Subcutaneous adipose tissue (tissue), 4 donors: ENCODE data around the gene UBTD2. TPM values are rescaled to one million over a fixed set of nuclear protein-coding genes. Genes with fewer than 3 reads are reported as not detected.

Experiments
- CTCF ChIP-seq: fragments of 450-650 bp; IDR thresholded peaks from one replicate; pipeline ENCODE4 v1.5.1; 2016; ENCODE audit warnings: low read depth, mild to moderate bottlenecking, control low read depth, antibody characterized with exemption, moderate library complexity
- total RNA-seq, 4 donors: library from RNA; depleted of rRNA; stranded (reverse); fragments of >200 nt; gene quantifications; one replicate each; pipeline ENCODE4 v1.1.0, GENCODE V29; 2016

Gene UBTD2
- total RNA-seq, 4 donors from 2014 or later, result 13.8 to 26.9 (median 21.8) TPM

- no peak for TF ChIP-seq CTCF
These were observed 18.6 kb upstream of the UBTD2 start for GRCh38 chr5:172302047-172302710.

- TF ChIP-seq CTCF, result no peak
These were observed 16.4 kb upstream of the UBTD2 start for GRCh38 chr5:172299916-172300439.

- TF ChIP-seq CTCF, result no peak
These were observed 11.3 kb upstream of the UBTD2 start for GRCh38 chr5:172294831-172295230.

- no peak for TF ChIP-seq CTCF
These were observed 10.3 kb upstream of the UBTD2 start for GRCh38 chr5:172293745-172294342.

GRCh38 chr5:172293054-172293744 lies 9.6 kb upstream of the UBTD2 start:
- TF ChIP-seq CTCF, result no peak

GRCh38 chr5:172288465-172288864 lies 4.9 kb upstream of the UBTD2 start:
- no peak for TF ChIP-seq CTCF
